Measurements from ENCODE around the gene DENND2A.
"Not testable (repeated sequence)": the region's sequence is repeated elsewhere in the genome, so short reads cannot be mapped to it uniquely, and the experiment has no call there.

Gene DENND2A, protein sequence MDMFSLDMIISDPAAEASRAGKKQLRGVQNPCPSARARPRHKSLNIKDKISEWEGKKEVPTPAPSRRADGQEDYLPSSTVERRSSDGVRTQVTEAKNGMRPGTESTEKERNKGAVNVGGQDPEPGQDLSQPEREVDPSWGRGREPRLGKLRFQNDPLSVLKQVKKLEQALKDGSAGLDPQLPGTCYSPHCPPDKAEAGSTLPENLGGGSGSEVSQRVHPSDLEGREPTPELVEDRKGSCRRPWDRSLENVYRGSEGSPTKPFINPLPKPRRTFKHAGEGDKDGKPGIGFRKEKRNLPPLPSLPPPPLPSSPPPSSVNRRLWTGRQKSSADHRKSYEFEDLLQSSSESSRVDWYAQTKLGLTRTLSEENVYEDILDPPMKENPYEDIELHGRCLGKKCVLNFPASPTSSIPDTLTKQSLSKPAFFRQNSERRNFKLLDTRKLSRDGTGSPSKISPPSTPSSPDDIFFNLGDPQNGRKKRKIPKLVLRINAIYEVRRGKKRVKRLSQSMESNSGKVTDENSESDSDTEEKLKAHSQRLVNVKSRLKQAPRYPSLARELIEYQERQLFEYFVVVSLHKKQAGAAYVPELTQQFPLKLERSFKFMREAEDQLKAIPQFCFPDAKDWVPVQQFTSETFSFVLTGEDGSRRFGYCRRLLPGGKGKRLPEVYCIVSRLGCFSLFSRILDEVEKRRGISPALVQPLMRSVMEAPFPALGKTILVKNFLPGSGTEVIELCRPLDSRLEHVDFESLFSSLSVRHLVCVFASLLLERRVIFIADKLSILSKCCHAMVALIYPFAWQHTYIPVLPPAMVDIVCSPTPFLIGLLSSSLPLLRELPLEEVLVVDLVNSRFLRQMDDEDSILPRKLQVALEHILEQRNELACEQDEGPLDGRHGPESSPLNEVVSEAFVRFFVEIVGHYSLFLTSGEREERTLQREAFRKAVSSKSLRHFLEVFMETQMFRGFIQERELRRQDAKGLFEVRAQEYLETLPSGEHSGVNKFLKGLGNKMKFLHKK

DNA sequence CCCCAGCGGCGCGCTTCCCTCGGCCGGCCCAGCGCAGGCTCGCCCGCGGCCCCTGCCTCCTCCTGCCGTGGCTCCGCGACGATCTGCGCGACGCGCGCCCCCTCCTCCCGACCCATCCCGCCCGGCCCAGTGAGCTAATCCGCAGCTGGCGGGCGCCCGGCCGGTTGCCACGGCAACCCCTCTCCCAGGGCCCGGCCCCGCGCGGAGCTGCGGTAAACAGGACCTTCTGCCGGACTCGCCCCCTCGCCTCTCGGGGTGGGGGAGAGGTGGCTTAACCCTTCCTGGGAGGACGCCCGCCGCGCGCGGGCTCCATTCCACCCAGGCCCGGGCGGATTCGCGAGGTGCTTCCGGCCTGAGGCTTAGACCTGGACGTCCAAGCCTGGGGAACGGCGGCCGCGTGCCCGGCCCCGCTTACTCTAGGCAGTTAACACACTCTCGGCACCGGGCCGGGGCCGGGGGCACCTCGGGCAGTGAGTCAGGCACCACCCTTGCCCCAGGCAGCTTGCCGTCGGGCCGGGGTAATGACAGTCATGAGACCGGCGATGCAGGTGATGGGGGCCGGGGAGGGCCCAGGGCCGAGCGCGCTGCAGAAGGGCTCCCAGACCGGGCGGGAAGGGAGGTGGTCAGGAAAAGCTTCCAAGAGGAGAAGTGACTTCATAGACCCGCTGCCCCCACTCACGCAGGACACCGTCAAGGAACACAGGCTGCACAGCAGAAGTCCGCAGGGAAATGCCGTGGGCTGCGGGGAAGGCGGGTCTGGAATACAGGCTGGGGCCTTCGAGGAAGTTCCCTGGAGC is at the start of gene DENND2A:
TSS of gene DENND2A (minus strand) at position 87 of the 797 bp plus-strand sequence. CDS start 38,416 bp downstream, outside the sequence.
- no peak for DNase-seq

DNA sequence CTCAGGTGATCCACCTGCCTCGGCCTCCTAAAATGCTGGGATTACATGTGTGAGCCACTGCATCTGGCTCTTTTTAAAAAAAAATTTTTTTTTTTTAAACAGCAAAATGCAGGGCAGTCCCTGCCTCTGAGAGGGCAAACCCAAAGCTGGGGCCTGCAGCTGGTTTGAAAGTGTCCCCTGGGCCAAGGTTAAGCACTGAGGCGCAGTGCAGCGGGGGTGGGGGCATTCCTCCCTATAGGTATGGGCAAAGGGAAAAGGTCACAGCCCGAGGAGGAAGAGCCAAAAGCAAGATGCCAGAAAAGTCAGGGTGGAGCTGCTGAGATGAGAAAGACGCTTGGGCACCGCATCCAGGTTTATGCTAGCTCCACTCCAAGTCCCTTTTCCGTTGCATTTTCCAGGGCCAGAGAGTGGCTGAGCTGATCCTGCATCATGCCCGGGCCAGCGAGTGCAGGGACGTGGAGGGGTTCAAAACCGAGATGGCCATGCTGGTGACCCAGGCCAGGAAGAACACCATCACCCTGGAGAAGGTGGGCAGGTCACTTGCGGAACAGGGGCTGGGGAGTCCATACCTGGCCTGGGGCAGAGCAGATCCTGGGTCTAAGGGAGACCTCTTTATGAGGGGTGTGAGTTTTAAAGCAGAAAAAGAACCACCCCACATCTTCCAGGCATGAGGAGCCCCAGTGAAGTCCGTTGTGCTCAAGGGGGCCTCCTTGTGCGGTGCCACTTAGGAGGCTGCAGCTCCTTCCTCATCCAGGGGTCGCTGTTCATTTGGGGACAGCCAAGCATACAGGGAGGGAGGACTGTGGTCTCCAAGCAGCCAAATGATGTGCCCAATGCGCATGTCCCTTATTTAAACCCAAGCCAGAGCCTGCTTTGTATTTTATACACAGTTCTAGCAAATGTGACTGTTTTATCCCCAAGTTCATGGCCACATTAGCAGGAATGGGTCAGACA is 48.9 kb upstream of the DENND2A start:
- DNase-seq, result no peak

DNA sequence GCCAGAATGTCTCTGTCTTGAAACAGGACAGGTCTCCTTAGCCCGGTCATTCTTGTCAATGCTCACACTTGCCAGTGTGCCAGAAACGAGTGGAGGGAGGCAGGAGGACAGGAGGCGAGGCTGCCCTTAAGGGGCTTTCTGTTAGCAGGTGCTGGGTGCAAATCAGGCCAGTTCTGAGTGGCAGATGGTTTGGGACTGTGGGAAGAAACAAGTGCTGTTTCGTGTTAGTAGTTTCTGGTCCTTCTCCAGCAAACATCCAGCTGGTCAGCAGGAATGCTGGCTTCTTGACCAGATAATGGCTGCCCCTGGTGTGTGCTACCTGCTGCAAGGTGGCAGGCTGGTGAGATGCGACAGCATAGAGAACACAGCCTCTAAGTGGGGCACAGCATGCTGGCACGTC is 47.7 kb upstream of the DENND2A start:
- no peak for DNase-seq

DNA sequence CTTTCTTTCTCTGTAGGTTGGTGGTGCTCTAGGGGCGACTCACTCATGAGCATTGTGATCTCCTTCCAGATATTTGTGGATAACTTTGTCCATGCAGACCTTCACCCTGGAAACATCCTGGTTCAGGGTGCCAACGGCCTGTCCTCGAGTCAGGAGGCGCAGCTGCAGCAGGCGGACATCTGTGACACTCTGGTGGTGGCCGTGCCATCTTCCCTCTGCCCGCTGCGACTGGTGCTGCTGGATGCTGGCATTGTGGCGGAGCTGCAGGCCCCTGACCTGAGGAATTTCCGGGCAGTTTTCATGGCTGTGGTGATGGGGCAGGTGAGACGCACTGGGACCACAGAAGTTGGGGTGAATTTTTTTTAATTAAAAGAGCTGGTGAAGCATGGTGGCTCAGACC is 46.3 kb upstream of the DENND2A start:
- no peak for DNase-seq

DNA sequence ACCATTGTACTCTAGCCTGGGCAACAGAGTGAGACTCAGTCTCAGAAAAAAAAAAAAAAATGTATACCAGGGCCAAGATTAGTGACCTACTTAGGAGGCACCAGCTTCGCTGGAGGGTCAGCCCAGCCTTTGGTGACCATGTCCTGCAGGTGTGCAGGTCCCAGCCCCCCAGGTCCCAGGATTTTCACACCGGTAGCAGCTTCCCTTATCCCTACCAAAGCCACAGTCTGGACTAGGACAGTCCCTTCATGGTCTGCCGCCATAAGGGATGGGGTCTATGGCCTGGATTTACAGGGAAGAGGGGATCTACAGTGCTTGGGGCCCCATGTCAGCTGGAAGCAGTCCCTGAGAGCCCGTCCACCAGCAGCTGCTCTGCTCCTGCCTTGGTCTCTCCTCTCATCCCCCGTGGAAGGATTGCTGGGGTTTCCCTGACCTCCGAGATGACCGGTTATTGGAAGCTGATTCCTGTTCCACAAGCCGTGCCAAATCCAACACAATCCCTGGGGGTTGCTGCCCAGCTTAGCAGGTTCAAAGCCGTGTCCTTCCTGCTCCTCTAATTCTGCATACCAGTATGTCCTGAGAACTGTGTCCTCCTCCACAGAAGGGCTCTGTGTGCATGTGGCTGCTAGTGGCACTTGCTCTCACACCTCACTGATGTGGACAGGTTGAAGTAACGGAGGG is 44.9 kb upstream of the DENND2A start:
- no peak for DNase-seq

DNA sequence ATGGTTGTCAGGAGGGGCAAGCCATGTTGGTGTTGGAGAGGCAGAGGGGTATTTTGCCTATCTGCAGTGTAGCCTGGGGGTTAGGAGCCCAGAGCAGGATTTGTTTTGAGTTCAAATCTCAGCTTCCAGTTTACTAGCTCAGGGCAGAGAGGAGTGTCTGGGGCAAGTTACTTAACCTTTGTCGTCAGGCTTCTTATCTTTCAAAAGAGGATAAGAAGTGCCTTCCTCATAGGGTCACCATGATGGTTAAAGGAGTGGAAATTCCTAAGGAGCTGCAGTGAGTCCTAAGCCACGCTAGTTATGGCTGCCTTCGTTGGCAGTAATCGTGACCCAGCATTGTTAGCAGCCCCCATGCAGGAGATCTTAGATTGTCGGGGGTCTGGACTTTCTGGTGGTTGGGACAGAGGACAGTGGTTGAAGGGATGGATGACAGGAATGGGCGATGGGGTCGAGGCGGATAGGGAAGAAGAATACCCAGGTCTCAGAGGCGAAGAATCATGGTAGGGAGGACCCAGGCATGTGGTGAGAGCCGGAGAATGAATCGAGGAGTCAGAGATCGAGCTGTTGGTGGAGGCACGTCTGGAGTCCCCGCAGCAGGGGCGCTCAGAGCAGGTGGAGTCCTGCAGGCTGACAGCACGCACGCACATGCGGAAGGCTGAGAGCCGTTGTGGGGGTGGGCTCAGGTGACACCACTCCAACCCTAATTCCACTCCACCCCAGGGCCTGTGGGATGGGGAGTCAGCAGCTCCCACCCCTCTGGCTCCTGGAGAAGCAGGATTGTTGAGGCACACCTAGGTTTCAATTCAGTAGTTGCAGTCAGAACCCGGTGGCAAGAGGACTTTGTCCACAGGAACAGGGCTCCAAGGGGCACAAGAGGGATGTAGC is 43.7 kb upstream of the DENND2A start:
- DNase-seq, result no peak

DNA sequence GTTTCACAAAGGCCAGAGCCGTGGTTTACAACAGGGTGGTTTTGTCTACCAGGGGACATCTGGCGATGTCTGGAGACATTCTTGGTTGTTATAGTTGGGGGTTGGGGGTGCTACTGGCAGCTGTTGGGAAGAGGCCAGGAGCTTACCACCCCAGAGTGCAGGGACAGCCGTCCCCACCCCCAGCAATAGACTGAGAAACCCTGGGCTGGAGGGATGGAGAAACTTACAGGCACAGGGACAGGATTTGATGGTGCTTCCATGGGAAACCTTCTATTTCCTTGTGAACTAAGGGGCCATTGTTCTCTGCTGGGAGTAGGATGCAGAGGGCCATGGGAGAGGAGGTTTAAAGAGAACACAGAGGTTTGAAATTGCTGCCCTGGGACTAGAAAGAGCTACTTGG is 43.0 kb upstream of the DENND2A start:
- no peak for DNase-seq

DNA sequence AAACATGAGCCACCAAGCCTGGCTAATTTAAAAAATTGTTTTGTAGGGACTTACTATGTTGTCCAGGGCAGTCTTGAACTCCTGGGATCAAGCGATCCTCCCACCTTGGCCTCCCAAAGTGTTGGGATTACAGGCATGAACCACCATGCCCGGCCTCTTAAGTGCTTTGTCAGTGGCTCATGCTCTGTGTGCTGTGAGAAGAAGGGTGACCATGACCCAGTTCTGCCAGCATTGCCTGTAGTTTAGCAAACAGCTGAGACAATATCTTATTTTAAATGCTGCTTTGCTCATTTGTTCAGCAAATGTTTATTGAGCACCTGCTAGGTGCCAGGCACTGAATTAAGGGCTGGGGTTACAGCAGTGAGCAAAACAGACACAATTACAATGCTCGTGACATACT is 41.2 kb upstream of the DENND2A start:
- no peak for DNase-seq

DNA sequence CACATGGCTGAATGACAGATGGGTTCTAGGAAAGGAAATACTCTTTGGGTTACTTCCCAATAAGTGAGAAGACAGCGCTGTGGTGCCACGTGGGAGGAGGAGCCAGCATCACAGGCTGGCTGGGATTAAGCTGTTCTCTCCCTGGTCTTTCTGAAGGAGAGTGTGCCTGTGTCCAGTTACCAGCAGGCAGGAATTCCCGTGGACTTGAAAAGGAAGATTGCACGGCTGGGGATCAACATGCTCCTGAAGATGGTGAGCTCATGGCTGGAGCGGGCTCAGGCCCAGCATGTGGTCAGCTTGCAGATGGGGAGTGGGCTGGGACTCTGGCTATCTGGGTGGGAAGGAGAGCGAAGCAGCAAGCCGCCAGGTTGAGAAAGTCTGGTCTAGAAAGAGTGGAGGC is 40.3 kb upstream of the DENND2A start:
- no peak for DNase-seq

DNA sequence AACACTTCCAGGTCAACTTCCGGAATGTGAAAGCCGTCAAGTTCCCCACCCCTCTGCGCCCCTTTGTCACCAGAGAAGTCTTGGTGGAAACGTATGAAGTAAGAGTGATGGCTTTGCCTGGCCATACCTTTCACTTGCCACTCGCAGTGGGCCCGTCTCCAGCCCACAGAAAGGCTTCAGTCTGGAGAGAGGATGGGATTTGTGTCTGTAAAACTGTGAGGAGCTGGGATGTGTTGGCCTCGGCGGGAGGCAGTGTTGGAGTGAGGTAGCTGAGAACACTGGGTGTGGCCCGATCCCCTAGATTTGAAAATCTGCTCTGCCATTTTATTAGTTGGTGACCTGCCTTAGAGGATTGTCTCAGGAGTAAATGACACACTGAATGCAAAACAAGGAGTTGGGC is 38.6 kb upstream of the DENND2A start:
- no peak for DNase-seq

DNA sequence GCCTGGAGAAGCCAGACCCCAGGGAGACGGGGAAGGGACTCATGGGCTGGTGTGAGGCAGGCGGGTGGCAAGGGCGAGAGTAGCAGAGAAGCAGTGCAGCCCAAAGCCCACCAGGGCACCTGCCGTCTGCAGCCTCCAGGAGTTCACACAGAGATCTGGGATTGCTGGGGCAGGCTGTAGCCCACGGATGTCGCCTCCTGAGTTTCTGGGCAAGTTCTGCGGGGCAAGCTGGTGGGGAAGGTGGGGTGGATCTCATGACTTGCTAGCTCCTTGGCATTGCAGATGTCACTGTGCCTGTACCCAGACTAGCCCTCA is 38.2 kb upstream of the DENND2A start:
- no peak for DNase-seq

DNA sequence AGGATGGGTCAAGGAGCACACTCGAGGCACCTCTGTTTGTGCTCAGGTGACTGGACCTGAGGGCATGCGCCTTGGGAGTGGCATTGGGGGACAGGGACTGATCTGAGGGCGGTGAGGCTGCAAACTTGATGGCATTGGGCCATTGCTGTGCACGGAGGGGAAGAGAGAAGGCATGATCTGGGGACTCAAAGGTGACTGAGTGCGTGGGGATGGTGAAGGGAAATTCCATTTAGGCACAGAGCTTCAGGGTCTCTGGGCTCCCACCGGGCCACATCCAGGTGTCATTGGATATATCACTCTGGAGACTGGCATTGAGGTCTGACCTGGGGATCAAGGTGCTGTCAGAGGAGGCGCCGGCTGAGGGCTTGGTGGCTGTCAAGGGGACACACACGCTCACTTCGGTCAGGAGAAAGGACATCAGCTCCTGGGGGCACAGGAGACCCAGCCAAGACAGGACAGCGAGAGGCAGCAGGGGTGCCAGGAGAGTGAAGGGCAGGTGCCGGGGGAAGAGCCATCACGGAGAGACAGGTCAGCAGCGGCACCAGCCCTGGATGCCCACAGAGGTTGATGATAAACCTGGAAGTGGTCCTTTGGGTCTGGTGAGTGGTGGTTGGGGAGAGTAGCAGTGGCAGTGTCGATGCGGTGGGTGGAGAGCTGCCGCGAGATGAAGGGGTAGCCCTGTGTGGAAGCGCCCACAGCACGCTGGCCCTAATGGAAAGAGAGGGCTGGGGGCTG is 37.6 kb upstream of the DENND2A start:
- DNase-seq, result no peak

DNA sequence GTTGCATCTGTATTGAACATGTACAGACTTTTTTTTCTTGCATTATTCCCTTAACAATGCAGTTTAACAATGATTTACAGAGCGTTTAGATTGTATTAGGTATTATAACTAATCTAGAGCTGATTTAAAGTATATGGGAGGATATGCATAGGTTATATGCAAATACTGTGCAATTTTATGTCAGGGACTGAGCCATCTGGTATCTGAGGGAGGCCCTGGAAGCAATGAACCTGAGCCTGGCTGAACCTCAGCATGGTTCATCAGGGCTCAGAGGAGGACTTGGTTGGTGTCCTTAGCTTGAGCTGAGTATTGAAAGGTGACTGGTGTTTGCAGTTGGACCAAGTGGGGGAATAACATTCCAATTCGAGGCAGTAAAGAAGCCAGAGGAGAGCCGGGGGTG is 36.9 kb upstream of the DENND2A start:
- DNase-seq, result no peak

DNA sequence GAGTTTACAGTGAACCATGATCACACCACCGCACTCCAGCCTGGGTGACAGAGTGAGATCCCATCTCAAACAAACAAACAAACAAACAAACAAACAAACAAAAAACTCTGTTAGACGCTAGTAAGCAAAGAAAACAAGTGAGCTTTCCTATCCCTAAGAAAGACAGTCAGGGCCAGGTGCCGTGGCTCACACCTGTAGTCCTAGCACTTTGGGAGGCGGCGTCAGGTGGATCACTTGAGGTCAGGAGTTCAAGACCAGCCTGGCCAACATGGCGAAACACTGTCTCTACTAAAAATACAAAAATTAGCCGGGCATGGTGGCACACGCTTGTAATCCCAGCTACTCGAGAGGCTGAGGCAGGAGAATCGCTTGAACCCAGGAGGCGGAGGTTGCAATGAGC is 36.3 kb upstream of the DENND2A start:
- not testable (repeated sequence) for DNase-seq

DNA sequence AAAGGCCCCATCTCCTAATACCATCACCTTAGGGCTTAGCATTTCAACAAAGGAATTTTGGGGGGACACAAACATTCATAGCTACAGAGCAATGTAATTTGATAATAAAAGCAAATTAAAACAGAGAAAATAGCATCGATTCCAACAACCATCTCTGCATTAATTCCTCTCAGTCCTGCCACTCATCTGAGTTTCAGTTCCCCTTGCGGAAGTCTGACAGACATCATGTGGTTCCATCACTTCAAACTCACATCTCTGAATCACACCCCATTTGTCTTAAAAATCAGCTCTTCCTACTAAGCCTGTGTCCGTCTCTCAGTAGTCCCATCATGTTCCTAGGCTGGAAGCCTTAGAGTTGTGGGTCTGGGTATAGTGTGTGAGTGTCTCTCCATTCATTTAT is 35.7 kb upstream of the DENND2A start:
- no peak for DNase-seq

DNA sequence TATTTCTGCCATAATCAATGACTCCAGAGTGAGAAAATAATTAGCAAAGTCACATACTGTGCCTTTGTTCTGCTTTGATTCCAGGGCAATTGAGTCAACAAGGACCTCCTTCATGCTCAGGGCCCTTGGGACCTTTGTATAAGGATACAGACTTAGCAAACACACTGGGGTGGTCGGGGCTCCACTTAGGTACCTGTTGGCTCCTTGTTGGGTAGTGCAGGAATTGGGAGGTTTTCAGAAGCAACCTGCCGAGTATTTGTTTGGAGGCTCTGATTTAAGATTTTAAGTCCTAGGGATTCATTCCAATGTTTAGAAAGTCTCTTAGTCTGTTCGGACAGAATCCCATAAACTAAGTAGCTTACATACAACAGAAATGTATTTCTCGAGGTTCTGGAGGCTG is 35.1 kb upstream of the DENND2A start:
- DNase-seq, result no peak

DNA sequence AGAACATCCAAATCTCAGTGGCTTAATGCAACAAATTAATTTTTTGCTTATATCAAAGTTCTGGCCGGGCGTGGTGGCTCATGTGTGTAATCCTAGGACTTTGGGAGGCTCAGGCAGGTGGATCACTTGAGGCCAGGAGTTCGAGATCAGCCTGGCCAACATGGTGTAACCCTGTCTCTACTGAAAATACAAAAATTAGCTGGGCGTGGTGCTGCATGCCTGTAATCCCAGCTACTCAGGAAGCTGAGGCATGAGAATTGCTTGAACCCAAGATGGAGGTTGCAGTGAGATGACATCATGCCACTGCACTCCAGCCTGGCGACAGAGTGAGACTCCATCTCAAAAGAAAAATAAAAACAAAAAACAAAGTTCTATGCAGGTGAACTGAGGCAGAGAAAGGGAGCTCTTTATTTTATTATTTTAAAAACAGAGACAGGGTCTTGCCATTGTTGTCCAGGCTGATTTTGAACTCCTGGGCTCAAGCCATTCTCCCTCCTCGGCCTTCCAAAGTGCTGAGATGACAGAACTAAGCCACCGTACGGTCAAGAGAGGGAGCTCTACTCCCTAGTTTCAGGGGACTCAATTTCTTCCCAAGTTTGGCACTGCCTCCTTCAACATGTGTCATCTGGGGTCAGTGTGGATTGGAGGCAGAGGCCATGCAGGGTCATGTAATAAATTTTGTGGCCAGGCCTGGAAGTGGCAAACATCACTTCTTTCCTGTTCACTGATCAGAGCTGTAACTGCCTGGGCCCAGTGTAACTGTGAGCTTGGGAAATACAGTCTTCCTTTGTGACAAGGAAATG is 34.5 kb upstream of the DENND2A start:
- DNase-seq, result no peak

DNA sequence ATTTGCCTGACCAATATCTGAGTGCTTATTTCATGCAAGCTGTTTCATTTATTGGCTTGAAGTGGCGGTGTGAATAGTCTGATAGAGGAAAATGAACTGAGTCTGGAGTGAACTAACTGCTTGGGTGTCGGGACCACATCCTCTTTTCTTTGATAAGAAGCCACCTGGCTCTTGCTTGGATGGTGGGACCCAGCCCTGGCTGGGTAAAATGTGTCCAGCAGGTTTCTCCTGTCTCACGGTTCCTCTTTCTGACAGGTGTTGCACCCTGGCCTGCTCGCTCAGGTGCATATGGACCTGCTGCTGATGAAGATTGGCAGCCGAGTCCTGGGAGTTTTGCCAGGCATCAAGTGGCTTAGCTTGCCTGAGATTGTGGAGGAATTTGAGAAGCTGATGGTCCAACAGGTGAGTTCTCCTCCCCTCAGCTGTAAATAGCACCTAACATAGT is 33.8 kb upstream of the DENND2A start:
- DNase-seq, result no peak

DNA sequence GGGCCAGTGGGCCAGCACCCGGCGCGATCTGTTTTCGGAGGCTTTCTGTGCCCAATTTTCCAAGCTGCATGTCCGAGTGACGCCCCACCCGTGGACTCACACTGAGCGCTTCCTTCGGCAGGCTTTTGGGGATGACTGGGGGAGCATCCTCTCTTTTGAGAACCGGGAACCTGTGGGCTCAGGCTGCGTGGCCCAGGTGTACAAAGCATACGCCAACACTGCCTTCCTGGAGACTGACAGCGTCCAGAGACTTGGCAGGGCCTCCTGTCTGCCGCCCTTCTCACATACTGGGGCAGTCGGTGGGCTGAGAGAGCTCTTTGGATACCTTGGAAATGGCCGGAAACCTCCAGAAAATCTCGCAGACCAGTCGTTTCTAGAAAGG is 33.2 kb upstream of the DENND2A start:
- no peak for DNase-seq

Data from activated CD4-positive, alpha-beta T cell treated with anti-CD3 and anti-CD28 coated beads, Interleukin-2, amount 50 U/mL, for 16 hours (primary cell).